ENCODE data around the gene PPP2R5B.

The PPP2R5B gene

DNA sequence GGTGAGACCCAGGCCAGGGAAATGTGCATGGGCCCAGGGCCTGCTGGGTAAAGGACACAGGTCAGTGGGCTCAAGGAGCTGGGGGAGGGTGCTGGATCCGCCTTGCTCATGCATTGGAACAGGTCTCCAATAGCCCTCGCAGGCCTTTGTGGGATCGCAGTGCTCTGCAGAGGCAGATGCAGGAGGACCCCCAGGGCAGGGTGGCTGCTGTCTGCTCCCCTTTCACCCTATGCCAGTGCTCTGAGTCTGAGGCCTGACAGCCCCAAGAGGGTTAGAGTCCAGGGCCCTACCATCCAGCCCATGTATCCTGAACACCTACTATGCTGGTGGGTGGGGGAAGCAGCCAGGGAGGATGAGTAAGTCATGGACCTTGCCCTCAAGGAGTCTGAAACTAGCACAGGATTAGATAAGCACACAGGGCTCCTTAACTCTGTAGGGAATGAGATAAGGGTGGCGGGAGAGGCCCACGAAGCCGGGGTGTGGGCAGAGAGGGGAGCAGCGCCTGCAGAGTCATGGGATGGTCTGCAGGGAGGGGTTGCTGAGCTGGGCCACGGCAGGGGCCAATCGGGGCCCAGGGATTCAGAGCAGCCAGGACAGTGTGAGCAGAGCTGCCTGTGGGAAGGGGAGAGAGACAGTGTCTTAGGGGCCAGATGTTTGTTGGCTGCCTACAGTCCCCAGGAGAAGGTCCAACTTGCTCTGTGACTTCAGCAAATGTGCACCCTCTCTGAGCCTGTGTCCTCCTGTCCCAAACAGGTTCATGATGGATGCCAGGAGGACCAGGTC lies 35.6 kb upstream of the PPP2R5B start:
- no peaks in the 10 kb centered on the region for H3K36me3 ChIP-seq (ENCODE audit: control insufficient read depth, insufficient read depth, low read length)
- no peak overlapping the region for H3K9ac ChIP-seq
- no peak overlapping the region for H3K4me3 ChIP-seq (ENCODE audit: low read depth, low read length)
- H3K9me3 ChIP-seq (ENCODE audit: control insufficient read depth, low read length): no peaks in the 10 kb centered on the region
- no peak overlapping the region for H3K4me2 ChIP-seq (ENCODE audit: low read length)
- no peak overlapping the region for H2AFZ ChIP-seq
- no peaks in the 10 kb centered on the region for H3K27me3 ChIP-seq (ENCODE audit: control insufficient read depth, insufficient read depth, low read length)
- H3K4me1 ChIP-seq: no peaks in the 10 kb centered on the region
- H3K27ac ChIP-seq: no peak overlapping the region
- no peaks in the 10 kb centered on the region for H3K79me2 ChIP-seq
- TF ChIP-seq, protein P1, sequence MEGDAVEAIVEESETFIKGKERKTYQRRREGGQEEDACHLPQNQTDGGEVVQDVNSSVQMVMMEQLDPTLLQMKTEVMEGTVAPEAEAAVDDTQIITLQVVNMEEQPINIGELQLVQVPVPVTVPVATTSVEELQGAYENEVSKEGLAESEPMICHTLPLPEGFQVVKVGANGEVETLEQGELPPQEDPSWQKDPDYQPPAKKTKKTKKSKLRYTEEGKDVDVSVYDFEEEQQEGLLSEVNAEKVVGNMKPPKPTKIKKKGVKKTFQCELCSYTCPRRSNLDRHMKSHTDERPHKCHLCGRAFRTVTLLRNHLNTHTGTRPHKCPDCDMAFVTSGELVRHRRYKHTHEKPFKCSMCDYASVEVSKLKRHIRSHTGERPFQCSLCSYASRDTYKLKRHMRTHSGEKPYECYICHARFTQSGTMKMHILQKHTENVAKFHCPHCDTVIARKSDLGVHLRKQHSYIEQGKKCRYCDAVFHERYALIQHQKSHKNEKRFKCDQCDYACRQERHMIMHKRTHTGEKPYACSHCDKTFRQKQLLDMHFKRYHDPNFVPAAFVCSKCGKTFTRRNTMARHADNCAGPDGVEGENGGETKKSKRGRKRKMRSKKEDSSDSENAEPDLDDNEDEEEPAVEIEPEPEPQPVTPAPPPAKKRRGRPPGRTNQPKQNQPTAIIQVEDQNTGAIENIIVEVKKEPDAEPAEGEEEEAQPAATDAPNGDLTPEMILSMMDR (IDR thresholded peaks at IDR 0.05): no peak

GRCh38 chr11:64890522-64890939 lies 34.0 kb upstream of the PPP2R5B start:
- Histone ChIP-seq H3K9ac (no peak overlapping the region), H3K9me3 (ENCODE audit: control insufficient read depth, low read length) (no peaks in the 10 kb centered on the region), H3K36me3 (ENCODE audit: control insufficient read depth, insufficient read depth, low read length) (no peaks in the 10 kb centered on the region), H2AFZ (no peak overlapping the region), H3K4me2 (ENCODE audit: low read length) (no peak overlapping the region), H3K4me1 (no peaks in the 10 kb centered on the region), H3K4me3 (ENCODE audit: low read depth, low read length) (no peak overlapping the region), H3K27ac (no peak overlapping the region), H3K79me2 (no peaks in the 10 kb centered on the region), H3K27me3 (ENCODE audit: control insufficient read depth, insufficient read depth, low read length) (no peaks in the 10 kb centered on the region)
- TF ChIP-seq, protein P1 (IDR thresholded peaks at IDR 0.05): no peak

GRCh38 chr11:64891215-64891848 lies 33.2 kb upstream of the PPP2R5B start:
- TF ChIP-seq, protein P1 (IDR thresholded peaks at IDR 0.05): no peak
- Histone ChIP-seq H3K27ac (no peak overlapping the region), H3K4me3 (ENCODE audit: low read depth, low read length) (no peak overlapping the region), H3K4me2 (ENCODE audit: low read length) (no peak overlapping the region), H3K9ac (no peak overlapping the region), H3K27me3 (ENCODE audit: control insufficient read depth, insufficient read depth, low read length) (no peaks in the 10 kb centered on the region), H3K36me3 (ENCODE audit: control insufficient read depth, insufficient read depth, low read length) (no peaks in the 10 kb centered on the region), H3K79me2 (no peaks in the 10 kb centered on the region), H3K4me1 (no peaks in the 10 kb centered on the region), H2AFZ (no peak overlapping the region), H3K9me3 (ENCODE audit: control insufficient read depth, low read length) (no peaks in the 10 kb centered on the region)

DNA sequence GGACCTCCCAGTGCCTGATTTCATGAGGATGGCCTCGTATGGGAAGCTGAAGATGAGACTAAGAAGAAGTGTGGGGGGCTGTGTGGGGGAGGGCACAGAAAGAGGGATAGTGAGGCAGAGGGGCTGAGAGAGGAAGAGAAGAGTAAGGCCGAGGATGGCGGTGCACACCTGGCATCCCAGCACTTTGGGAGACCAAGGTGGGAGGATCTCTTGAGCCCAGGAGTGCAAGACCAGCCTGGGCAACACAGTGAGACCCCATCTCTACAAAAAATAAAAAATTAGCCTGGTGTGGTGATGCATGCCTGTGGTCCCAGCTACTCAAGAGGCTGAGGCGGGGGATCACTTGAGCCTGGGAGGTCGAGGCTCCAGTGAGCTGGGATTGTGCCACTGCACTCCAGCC lies 32.6 kb upstream of the PPP2R5B start:
- H3K79me2 ChIP-seq: no peaks in the 10 kb centered on the region
- no peak overlapping the region for H3K4me2 ChIP-seq (ENCODE audit: low read length)
- TF ChIP-seq, protein P1 (IDR thresholded peaks at IDR 0.05): no peak
- H3K9ac ChIP-seq: no peak overlapping the region
- H3K36me3 ChIP-seq (ENCODE audit: control insufficient read depth, insufficient read depth, low read length): no peaks in the 10 kb centered on the region
- H3K27me3 ChIP-seq (ENCODE audit: control insufficient read depth, insufficient read depth, low read length): no peaks in the 10 kb centered on the region
- no peaks in the 10 kb centered on the region for H3K9me3 ChIP-seq (ENCODE audit: control insufficient read depth, low read length)
- no peak overlapping the region for H3K4me3 ChIP-seq (ENCODE audit: low read depth, low read length)
- no peak overlapping the region for H2AFZ ChIP-seq
- H3K4me1 ChIP-seq: no peaks in the 10 kb centered on the region
- H3K27ac ChIP-seq: no peak overlapping the region

Measured in parathyroid adenoma (tissue), 2 donors.